ENCODE measurements around the gene REC8. TPM values are rescaled to one million over a fixed set of nuclear protein-coding genes. Genes with fewer than 3 reads are reported as not detected.

Gene REC8
- total RNA-seq, 1 donor from 2014 or later: 9.6 TPM

DNA sequence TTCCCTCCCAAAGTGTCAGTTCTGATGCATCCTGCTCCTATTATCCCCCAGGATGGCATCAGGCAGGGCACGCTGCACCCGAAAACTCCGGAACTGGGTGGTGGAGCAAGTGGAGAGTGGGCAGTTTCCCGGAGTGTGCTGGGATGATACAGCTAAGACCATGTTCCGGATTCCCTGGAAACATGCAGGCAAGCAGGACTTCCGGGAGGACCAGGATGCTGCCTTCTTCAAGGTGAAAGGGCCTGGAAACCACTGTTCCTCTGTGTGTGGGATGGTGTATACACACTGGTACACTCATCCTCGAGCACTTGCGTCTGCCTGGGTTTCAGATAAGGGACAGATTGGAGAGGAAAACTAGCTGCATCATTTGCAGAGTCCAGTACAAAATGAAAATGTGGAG lies 9.8 kb upstream of the REC8 start:
- Histone ChIP-seq H3K9me3 (no peaks in the 10 kb centered on the region), H3K27ac (peak overlapping the region; percentile 85 to 88), H3K36me3 (peaks cover 57 to 67% of the 10 kb centered on the region in 2 donors), H3K27me3 (no peaks in the 10 kb centered on the region), H3K4me1 (peaks cover 9 to 12% of the 10 kb centered on the region in 2 donors), H3K4me3 (peak overlapping the region; percentile 65 to 77)
- intact Hi-C loops (cut with DNase I): no loop called here
- TF ChIP-seq, protein P1, sequence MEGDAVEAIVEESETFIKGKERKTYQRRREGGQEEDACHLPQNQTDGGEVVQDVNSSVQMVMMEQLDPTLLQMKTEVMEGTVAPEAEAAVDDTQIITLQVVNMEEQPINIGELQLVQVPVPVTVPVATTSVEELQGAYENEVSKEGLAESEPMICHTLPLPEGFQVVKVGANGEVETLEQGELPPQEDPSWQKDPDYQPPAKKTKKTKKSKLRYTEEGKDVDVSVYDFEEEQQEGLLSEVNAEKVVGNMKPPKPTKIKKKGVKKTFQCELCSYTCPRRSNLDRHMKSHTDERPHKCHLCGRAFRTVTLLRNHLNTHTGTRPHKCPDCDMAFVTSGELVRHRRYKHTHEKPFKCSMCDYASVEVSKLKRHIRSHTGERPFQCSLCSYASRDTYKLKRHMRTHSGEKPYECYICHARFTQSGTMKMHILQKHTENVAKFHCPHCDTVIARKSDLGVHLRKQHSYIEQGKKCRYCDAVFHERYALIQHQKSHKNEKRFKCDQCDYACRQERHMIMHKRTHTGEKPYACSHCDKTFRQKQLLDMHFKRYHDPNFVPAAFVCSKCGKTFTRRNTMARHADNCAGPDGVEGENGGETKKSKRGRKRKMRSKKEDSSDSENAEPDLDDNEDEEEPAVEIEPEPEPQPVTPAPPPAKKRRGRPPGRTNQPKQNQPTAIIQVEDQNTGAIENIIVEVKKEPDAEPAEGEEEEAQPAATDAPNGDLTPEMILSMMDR (IDR thresholded peaks at IDR 0.05): no peak
- no peak for DNase-seq (ENCODE audit: low spot score in 2 of 2)

DNA sequence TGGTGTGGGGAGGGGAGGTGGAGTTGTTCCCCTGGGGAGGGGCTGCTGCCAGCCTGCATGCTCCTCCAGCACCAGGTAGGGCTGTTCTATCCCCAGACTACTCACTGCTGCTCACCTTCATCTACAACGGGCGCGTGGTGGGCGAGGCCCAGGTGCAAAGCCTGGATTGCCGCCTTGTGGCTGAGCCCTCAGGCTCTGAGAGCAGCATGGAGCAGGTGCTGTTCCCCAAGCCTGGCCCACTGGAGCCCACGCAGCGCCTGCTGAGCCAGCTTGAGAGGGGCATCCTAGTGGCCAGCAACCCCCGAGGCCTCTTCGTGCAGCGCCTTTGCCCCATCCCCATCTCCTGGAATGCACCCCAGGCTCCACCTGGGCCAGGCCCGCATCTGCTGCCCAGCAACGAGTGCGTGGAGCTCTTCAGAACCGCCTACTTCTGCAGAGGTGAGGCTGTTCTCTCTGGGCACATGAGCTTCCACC lies 7.3 kb upstream of the REC8 start:
- intact Hi-C loops (cut with DNase I): no loop called here
- no peaks in the 10 kb centered on the region for H3K9me3 ChIP-seq
- no peaks in the 10 kb centered on the region for H3K27me3 ChIP-seq
- peaks cover 50 to 64% of the 10 kb centered on the region in 2 donors for H3K36me3 ChIP-seq
- no peak for DNase-seq (ENCODE audit: low spot score in 2 of 2)
- TF ChIP-seq, protein P1 (IDR thresholded peaks at IDR 0.05): no peak
- H3K4me3 ChIP-seq: no peak overlapping the region
- H3K27ac ChIP-seq: no peak overlapping the region
- H3K4me1 ChIP-seq: peaks cover 9 to 12% of the 10 kb centered on the region in 2 donors

DNA sequence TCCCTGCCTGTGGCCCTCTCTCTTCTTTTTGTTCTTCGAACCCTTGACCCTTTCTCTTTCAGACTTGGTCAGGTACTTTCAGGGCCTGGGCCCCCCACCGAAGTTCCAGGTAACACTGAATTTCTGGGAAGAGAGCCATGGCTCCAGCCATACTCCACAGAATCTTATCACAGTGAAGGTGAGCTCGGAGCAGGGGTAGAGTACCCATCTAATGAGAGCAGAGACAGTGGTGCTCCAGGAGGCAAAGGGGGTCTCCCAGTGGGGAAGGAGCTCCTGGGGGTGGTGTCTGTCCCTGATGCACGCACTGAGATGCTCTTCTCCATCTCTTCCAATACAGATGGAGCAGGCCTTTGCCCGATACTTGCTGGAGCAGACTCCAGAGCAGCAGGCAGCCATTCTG lies 6.1 kb upstream of the REC8 start:
- Histone ChIP-seq H3K4me3 (no peak overlapping the region), H3K27ac (no peak overlapping the region), H3K4me1 (peaks cover 9 to 12% of the 10 kb centered on the region in 2 donors), H3K9me3 (no peaks in the 10 kb centered on the region), H3K36me3 (peaks cover 50 to 56% of the 10 kb centered on the region in 2 donors), H3K27me3 (no peaks in the 10 kb centered on the region)
- DNase-seq (ENCODE audit: low spot score in 2 of 2): no peak
- TF ChIP-seq, protein P1 (IDR thresholded peaks at IDR 0.05): no peak
- intact Hi-C loops (cut with DNase I): no loop called here

DNA sequence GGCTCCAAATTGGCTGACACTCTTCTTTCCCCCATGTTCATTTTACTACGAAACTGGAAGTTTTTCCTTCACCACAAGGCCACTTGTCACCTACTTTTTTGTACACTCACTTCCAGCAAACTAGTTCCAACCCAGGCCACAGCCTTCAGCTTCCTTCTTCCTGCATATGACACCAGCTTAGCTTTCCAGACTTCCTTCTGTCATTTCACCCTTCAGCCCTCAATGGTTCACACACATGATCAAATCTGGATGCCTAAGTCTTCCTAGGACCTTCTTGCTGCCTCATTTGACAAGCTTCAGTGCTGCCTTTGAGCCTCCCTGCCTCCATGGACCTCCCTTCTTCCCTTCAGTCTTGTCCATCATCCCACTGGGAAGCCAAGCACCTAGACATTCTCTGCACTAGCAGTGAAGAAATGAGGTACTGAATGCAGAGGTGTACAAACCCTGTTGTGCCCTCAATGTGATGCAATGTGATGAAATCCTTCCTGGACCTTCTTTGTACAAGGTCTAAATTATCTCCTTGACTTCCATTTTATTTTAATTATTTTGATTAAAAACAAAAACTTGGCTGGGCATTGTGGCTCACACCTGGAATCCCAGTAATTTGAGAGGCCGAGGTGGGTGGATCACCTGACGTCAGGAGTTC lies 4.3 kb upstream of the REC8 start:
- no peak overlapping the region for H3K27ac ChIP-seq
- no peaks in the 10 kb centered on the region for H3K27me3 ChIP-seq
- intact Hi-C loops (cut with DNase I): no loop called here
- H3K4me1 ChIP-seq: peaks cover 8 to 12% of the 10 kb centered on the region in 2 donors
- TF ChIP-seq, protein P1 (IDR thresholded peaks at IDR 0.05): no peak
- DNase-seq (ENCODE audit: low spot score in 2 of 2): no peak
- no peaks in the 10 kb centered on the region for H3K9me3 ChIP-seq
- H3K4me3 ChIP-seq: no peak overlapping the region
- H3K36me3 ChIP-seq: peaks cover 49 to 56% of the 10 kb centered on the region in 2 donors

DNA sequence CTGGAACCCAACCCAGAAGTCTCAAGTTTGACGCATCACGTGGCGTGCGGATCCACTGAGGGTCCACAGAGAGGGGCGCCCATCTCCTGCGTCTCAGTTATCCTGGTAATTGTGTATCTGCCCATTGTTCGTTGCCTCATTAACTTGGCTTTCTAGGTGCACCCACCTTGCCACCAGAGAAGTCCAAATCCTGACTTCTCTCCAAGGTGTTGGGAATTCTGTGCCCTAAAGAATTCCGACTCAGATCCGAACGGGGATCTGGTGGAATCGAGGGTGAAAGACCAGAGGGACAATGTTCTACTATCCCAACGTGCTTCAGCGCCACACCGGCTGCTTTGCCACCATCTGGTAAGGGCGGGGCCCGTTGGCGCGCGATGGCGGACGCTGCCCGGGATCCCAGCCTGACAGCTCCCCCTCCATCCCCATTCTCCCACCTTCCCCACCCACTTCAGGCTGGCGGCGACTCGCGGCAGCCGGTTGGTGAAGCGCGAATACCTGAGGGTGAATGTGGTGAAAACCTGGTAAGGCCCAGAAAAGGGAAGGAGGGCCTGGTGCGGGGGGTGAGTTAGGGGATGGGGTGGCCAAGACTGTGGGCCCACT lies 481 bp downstream of the REC8 start:
- Histone ChIP-seq H3K27ac (peak overlapping the region in 1 of 2 donors; percentile 18), H3K36me3 (peaks cover 5 to 20% of the 10 kb centered on the region in 2 donors), H3K4me1 (peaks cover 2 to 6% of the 10 kb centered on the region in 2 donors), H3K27me3 (no peaks in the 10 kb centered on the region), H3K9me3 (no peaks in the 10 kb centered on the region), H3K4me3 (peak overlapping the region; percentile 27 to 58)
- no peak for DNase-seq (ENCODE audit: low spot score in 2 of 2)
- intact Hi-C loops (cut with DNase I): no loop called here
- TF ChIP-seq, protein P1 (IDR thresholded peaks at IDR 0.05): no peak
